Esophagus (tissue), 2 donors: ENCODE results near the gene STRA6. TPM values are rescaled to one million over a fixed set of nuclear protein-coding genes. Genes with fewer than 3 reads are reported as not detected.

ENCODE experiments used
- H3K27ac ChIP-seq, 2 donors: one replicate each; pipeline ENCODE4 v1.5.1; 2013; ENCODE audit warnings: low read depth in 2 of 2, mild to moderate bottlenecking in 2 of 2, inconsistent platforms in 1 of 2, low read length in 1 of 2, moderate library complexity in 1 of 2
- H3K27me3 ChIP-seq, 2 donors: one replicate each; pipeline ENCODE4 v1.6.1; 2013; ENCODE audit warnings: low read length in 2 of 2, control low read depth in 1 of 2, mild to moderate bottlenecking in 1 of 2; ENCODE audit not compliant: insufficient read depth in 2 of 2, control insufficient read depth in 1 of 2
- H3K36me3 ChIP-seq, 2 donors: one replicate each; pipeline ENCODE4 v1.6.1; 2013; ENCODE audit warnings: low read length in 1 of 2; ENCODE audit not compliant: control insufficient read depth in 2 of 2, insufficient read depth in 2 of 2
- H3K4me1 ChIP-seq, 2 donors: one replicate each; pipeline ENCODE4 v1.6.1; 2013; ENCODE audit warnings: low read length in 1 of 2; ENCODE audit not compliant: control insufficient read depth in 2 of 2, insufficient read depth in 2 of 2
- H3K4me3 ChIP-seq, 2 donors: one replicate each; pipeline ENCODE4 v1.5.1; 2013; ENCODE audit warnings: low read length in 2 of 2, mild to moderate bottlenecking in 2 of 2, low read depth in 1 of 2, moderate library complexity in 1 of 2
- H3K9me3 ChIP-seq, 2 donors: one replicate each; pipeline ENCODE4 v1.6.1; 2013; ENCODE audit warnings: mild to moderate bottlenecking in 2 of 2, low read depth in 1 of 2, low read length in 1 of 2, moderate library complexity in 1 of 2; ENCODE audit not compliant: control insufficient read depth in 2 of 2, insufficient read depth in 1 of 2
- WGBS, 2 donors: extraction: QIAGEN DNeasy Blood & Tissue Kit; methylation state at CpG; one replicate each; pipeline ENCODE4 v1.1.7; 2013; 5-methylcytosine and 5-hydroxymethylcytosine counted together
- polyA plus RNA-seq, 2 donors: library from polyadenylated mRNA; stranded (reverse); fragments of 200-250 nt; gene quantifications; one replicate each; pipeline ENCODE4 v1.2.3, GENCODE V29; 2013
- donor health status: healthy with polysubstance abuse.
- donor health status: Bipolar disorder and iron deficiency.

STRA6 gene
- polyA plus RNA-seq, 2 donors: 0.65 to 0.79 TPM

DNA sequence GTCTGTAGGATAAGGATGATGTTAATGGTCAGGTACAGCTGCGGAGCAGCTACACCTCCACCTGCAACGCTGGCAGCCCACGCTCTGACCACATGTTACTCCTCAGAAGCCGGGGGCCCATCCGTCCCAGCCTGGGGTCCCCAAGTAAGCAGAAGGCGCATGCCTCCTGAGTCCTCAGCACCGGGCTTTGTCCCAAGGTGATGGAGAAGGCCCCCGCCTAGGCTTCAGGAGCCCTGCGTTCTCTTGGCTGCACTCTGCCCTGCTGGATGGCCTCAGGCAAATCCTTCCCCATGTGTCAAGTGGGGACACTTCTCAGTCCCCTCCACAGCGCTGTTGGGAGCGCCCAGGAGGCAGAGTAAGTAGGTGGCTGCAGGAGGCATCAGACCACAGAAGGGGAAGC is 14.4 kb downstream of the STRA6 start:
- WGBS, 2 donors: 89 to 91% methylated on average over 11 of the region's 11 CpGs

DNA sequence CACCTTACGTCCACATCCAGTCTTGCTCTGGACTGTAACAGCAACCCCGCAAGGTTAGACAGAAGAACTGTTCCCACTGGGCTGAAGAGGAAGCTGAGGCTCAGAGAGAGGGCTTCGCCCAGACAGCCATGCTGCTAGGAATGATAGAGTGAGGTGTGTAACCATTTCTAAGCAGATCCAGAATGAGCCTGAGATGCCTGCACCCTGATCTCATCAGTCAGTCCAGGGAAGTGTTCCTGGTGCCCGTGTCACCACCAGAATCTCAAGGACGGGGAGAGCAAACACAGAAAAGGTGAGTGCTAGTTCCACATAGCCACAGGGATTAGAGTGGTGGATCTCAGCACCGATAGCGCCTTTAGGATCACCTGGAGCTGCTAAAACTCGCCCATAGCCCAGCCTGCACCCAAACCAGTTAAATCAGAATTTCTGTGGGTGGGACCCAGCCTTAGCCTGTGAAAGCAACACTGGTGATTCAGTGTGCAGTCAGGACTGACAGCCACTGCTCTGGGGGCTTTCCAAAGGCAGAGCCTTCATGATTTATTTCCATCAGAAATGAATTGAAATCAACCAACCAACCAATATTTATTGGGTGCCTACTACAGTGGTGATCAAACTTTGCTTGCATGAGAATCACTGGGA is 16.8 kb downstream of the STRA6 start:
- Histone ChIP-seq H3K36me3 (no peaks in the 10 kb centered on the region), H3K4me3 (no peak overlapping the region), H3K9me3 (no peaks in the 10 kb centered on the region), H3K4me1 (peaks cover 5 to 8% of the 10 kb centered on the region in 2 donors), H3K27me3 (no peaks in the 10 kb centered on the region), H3K27ac (no peak overlapping the region)
- WGBS, 2 donors: 45 to 55% methylated on average over 8 of the region's 8 CpGs

More for the DNA sequence above, 14.4 kb downstream of the STRA6 start:
- H3K36me3 ChIP-seq: no peaks in the 10 kb centered on the region
- peaks cover 3 to 5% of the 10 kb centered on the region in 2 donors for H3K4me1 ChIP-seq
- H3K4me3 ChIP-seq: no peak overlapping the region
- H3K9me3 ChIP-seq: no peaks in the 10 kb centered on the region
- no peaks in the 10 kb centered on the region for H3K27me3 ChIP-seq
- no peak overlapping the region for H3K27ac ChIP-seq

DNA sequence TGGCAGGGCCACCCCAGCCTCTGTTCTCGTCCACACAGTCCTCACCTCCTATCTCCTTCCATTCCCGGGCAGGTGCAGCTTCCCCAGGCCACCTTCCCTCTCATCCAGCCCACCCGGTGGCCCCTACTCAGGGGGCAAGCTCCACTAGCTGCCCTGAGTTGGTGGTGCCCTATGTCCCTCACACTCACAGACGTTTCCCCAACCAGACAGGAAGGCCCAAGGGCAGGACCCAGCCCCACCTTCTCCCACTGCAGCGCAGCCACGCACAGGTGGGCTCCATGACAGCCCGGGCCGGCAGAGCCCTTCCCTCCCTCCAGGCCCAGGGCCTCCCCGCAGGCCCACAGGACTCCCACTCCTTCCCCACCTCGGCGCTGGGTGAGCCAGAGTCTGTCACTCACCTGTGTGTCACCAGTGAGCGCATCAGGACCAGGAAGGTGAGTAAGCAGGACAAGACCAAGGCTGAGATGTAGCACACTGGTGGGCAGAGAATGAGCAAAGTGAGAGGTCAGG is 17.9 kb downstream of the STRA6 start:
- Histone ChIP-seq H3K4me3 (no peak overlapping the region), H3K27ac (no peak overlapping the region), H3K36me3 (no peaks in the 10 kb centered on the region), H3K27me3 (no peaks in the 10 kb centered on the region), H3K9me3 (no peaks in the 10 kb centered on the region), H3K4me1 (peaks cover 11 to 19% of the 10 kb centered on the region in 2 donors)
- WGBS, 2 donors: 78 to 79% methylated on average over 12 of the region's 12 CpGs

DNA sequence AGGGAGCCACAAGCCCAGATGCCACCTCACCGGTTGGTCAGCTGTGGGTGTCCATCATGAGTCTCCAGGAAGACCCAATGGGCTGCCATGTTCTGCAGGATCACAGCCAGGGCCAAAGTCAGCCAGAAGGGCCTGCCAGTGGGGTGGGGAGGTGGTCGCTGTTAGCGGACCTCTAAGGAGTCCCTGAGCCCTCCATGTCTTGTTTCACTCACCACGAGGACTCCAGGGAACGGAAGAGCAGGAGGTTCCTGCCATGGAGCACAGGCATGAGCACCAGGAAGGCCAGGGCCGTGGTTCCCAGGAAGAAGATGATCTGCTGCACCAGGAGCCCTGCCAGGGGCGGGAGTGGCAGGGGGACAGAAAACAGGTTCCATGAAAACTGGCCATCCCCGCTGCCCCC is 20.5 kb downstream of the STRA6 start:
- H3K27me3 ChIP-seq: no peaks in the 10 kb centered on the region
- WGBS, 2 donors: 90 to 94% methylated on average over 8 of the region's 8 CpGs
- no peak overlapping the region for H3K4me3 ChIP-seq
- H3K4me1 ChIP-seq: peaks cover 14 to 21% of the 10 kb centered on the region in 2 donors
- no peaks in the 10 kb centered on the region for H3K36me3 ChIP-seq
- H3K9me3 ChIP-seq: no peaks in the 10 kb centered on the region
- H3K27ac ChIP-seq: no peak overlapping the region

DNA sequence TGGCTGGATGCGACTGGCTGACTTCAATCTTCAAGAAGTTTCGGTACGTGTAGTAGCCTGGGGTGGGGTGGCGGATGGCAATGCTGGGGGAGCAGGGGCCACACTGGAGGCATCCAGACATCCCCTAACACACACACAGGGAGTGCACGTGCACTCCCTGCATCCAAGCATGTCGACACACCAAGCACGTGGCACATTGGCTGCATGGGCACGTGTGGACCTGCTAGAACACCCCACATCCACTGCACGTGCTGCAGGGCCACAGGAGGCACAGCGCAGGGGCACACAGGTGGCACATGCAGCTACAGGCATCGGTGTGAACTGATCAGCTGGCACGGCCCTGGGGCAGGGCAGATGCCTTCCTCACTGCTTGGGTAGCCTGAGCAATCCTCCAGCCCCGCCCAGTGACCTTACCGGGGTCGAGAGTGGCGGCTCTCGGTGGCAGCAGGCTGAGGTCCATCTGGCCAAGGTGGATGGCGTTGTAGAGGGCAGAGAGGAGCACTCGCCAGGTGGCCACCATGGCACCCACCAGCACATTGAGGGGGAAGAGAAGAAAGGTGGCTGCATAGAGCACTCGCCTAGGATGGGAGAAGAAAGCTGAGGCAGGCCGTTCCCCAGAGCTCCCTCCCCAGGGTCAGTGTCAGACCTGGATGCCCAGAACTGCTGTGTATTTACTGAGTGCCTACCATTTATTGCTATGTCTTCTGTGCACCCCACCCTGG is 21.5 kb downstream of the STRA6 start:
- Histone ChIP-seq H3K4me3 (no peak overlapping the region), H3K27me3 (no peaks in the 10 kb centered on the region), H3K9me3 (no peaks in the 10 kb centered on the region), H3K36me3 (no peaks in the 10 kb centered on the region), H3K27ac (peak overlapping the region in 1 of 2 donors; percentile 14), H3K4me1 (peaks cover 14 to 21% of the 10 kb centered on the region in 2 donors)
- WGBS, 2 donors: 69 to 74% methylated on average over 21 of the region's 21 CpGs

GRCh38 chr15:74179983-74180880 is 22.4 kb downstream of the STRA6 start:
- H3K4me3 ChIP-seq: no peak overlapping the region
- H3K4me1 ChIP-seq: peaks cover 11 to 16% of the 10 kb centered on the region in 2 donors
- H3K9me3 ChIP-seq: no peaks in the 10 kb centered on the region
- H3K27ac ChIP-seq: peak overlapping the region in 1 of 2 donors; percentile 27
- H3K36me3 ChIP-seq: no peaks in the 10 kb centered on the region
- H3K27me3 ChIP-seq: no peaks in the 10 kb centered on the region
- 52 to 64% methylated on average over 17 of the region's 17 CpGs for WGBS, 2 donors

DNA sequence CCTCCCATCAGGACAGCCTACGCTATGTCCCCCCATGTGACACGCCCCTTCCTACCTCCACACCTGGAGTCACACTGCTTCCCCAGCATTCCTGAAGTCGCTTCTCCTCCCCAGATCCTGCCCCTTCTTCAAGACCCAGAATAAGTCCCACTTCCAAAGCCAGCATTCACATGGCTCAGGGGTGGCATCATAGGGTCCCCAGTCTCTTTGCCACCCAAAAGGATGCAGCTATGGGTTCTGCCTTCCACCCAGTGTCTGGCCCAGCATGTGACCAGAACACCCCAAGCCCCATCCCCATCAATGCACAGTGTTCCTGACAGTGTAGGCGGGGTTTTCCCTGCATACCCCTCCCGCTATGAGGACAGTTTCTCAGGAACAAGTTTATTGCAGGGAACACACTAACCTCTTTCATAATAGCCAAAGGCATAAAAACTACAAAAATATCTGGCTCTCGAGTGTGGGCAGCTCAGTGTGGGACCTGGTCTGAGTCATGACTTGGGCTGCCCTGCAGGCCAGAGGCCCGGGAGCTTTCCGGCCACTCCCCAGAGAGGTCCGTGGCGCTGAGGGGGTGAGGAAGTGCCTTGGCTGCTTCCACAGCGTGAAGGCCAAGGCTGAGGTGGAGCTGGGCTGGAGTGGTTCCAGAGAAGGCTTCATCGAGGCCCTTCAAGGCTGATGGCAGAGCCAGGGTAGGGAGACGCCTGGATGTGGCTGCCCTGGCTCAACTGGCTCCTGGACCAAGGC is 23.3 kb downstream of the STRA6 start:
- H3K9me3 ChIP-seq: no peaks in the 10 kb centered on the region
- no peaks in the 10 kb centered on the region for H3K36me3 ChIP-seq
- no peak overlapping the region for H3K27ac ChIP-seq
- H3K4me3 ChIP-seq: no peak overlapping the region
- H3K27me3 ChIP-seq: no peaks in the 10 kb centered on the region
- WGBS, 2 donors: 40 to 53% methylated on average over 13 of the region's 13 CpGs
- H3K4me1 ChIP-seq: peaks cover 11 to 16% of the 10 kb centered on the region in 2 donors

- H3K27me3 ChIP-seq: no peaks in the 10 kb centered on the region
- no peak overlapping the region for H3K27ac ChIP-seq
- H3K9me3 ChIP-seq: no peaks in the 10 kb centered on the region
- WGBS, 2 donors: 72 to 83% methylated on average over 7 of the region's 7 CpGs
- no peaks in the 10 kb centered on the region for H3K36me3 ChIP-seq
- H3K4me1 ChIP-seq: peaks cover 13 to 16% of the 10 kb centered on the region in 2 donors
- H3K4me3 ChIP-seq: no peak overlapping the region
These were observed 24.1 kb downstream of the STRA6 start for GRCh38 chr15:74178326-74179100.
